Suprapubic skin (tissue), 3 donors: ENCODE results near the gene STXBP4.

Experiments
- CTCF ChIP-seq, 2 donors: fragments of 200-600 bp in 1 of 2; fragments of 450-650 bp in 1 of 2; sonication (generic) in 1 of 2; IDR thresholded peaks; one replicate each; pipeline ENCODE4 v1.5.1; 2016 to 2019; ENCODE audit warnings: antibody characterized with exemption in 2 of 2, mild to moderate bottlenecking in 1 of 2, moderate library complexity in 1 of 2
- EP300 ChIP-seq: sonication (generic); formaldehyde crosslinking; IDR thresholded peaks from one replicate; pipeline ENCODE4 v1.6.1; 2017; ENCODE audit warnings: antibody characterized with exemption
- POLR2A ChIP-seq, 2 donors: fragments of 450-650 bp; IDR thresholded peaks; one replicate each; pipeline ENCODE4 v1.6.1; 2017; ENCODE audit warnings: antibody characterized with exemption in 2 of 2, mild to moderate bottlenecking in 2 of 2, moderate library complexity in 2 of 2

DNA sequence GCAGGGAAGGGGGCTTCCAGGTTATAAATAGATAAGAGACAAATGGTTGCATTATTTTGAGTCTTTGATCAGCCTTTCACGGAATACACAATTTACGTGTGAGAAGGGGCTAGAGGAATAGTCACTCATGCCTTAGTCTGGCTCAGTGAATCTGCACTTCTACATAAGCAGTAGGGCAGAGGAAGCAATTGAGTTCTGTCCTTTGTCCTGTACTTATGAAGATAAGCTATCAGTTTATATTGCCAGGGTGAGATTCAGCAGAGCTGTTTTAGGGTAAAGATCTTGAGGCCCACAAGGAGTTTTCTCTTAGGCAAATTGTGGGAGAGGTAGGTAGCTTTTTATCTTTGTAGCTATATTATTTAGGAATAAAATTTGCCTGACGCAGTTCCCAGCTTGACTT is 34.6 kb upstream of the STXBP4 start:
- TF ChIP-seq POLR2A (IDR thresholded peaks at IDR 0.05) (no peak), CTCF (IDR thresholded peaks at IDR 0.05) (no peak), EP300 (no peak)
